Middle frontal gyrus (tissue), 1 donor: ENCODE results near the gene POFUT2.

ENCODE experiments used
- DNase-seq: peaks from one replicate; pipeline ENCODE4 v3.0.0-alpha.2; 2015; ENCODE audit warnings: low spot score; ENCODE audit errors: extremely low spot score

Gene POFUT2

DNA sequence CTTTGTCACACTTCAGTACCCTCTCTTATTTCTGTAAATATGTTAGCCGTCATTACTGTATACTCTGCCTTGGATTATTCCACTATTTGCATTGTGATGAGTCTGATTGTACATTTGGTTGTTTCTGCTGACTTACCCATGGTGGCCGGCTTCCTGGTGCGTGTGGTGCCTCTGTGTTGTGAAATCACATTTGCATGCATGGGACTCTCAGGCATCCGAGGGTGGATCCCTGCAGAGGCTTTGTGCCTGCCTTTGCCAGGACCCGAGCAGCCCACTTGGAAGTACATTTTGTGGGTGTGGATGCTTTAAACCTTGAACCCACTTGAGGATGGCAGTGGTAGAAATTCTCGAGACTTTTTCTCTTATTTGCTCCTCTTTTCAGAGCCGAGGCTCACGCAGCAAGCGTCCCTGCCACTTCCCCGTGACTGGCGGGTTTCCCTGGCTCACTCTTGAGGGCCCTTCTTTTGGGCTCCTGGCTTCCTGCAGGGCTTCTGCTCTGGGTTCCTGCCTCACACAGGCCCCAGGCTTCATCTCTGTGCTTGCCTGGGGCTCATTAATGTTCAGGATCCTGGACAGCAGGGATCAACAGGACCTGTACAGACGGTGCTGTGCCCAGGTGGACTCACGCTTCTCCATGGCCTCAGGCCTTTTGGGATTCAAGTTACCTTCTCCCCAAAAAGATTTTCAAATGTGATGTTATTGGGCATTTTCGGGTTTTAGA lies 36.6 kb downstream of the POFUT2 start:
- no peak for DNase-seq

DNA sequence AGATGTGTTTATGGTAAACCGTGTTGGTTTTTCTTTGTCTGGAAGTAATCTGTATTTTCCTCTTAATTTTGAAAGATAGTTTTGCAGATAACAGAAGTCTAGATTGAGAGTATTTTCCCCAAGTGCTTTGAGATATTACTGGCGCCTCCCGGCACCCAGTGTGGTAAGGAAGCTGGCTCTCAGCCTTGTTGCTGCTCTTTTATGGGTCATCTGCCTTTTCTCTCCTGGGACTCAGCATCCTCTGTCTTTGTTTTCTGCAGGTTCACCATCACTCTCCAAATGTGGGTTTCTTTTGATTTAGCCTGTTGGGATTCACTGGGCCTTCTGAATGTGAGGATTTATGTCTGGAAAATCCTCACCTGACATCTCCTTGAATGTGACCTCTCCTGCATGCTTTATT lies 37.4 kb downstream of the POFUT2 start:
- DNase-seq, result no peak

DNA sequence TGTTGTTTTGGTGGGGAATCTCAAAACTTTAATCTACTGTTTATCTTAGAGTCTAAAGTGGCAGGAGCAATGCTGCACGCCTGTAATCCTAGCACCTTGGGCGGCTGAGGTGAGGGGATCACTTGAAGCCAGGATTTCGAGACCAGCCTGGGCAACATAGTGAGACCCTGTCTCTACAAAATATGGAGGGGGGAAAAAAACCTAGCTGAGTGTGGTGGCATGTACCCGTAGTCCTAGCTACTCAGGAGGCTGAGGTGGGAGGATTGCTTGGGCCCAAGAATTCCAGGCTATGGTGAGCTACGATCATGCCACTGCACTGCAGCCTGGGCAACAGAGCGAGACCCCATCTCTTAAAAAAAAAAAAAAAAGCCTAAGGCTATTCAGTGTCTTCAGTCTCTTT lies 38.1 kb downstream of the POFUT2 start:
- DNase-seq, result no peak

DNA sequence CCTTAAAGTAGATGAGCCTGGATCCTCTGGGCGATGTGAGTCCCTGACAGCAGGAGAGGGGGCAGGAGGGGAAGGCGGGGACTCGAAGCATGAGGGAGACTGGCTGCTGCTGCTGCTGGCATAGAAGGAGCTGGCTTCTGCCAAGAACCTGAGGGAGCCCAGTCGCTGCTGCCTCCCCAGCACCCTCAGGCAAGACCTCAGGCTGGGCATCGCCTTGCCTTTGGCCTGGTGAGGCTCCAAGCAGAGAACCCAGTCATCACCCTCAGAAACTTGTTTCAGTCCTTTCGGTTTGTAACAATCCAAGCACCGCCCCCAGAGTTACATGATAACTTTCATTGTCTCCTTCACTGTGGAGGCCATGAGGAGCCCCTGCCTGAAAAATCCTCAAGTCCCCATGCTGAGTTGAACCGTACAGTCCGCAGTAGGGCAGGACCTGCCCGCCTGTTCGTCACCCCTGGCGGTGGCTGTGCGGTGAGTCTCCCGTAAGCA lies 38.8 kb downstream of the POFUT2 start:
- no peak for DNase-seq

DNA sequence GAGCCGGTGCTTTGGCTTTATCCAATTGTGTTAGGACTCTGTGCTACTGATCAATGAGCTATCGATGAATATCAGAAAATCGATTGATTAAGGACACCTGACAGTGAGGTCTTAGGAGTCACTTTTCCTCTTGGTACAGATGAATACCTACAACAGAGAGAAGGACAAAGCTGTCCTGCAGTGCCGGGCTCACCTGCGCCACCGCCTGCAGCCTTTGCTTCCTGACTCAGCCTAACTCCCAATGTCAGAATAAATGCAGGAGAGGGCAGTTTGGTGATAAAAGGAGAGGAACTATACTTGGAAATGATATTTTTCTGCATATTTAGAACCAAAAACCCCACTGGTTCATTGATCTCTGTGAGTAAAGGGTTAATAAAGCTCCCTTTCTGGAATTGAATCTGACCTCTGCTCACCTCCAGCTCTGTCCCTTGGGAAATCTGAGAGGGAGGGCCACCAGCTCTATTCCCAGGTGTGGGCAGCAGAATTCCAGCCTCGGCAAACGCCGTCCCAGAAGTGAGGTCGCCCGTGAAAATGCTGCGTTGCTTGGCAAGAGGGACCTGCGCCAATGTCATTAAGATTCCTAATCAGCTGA lies 39.3 kb downstream of the POFUT2 start:
- DNase-seq, result no peak

DNA sequence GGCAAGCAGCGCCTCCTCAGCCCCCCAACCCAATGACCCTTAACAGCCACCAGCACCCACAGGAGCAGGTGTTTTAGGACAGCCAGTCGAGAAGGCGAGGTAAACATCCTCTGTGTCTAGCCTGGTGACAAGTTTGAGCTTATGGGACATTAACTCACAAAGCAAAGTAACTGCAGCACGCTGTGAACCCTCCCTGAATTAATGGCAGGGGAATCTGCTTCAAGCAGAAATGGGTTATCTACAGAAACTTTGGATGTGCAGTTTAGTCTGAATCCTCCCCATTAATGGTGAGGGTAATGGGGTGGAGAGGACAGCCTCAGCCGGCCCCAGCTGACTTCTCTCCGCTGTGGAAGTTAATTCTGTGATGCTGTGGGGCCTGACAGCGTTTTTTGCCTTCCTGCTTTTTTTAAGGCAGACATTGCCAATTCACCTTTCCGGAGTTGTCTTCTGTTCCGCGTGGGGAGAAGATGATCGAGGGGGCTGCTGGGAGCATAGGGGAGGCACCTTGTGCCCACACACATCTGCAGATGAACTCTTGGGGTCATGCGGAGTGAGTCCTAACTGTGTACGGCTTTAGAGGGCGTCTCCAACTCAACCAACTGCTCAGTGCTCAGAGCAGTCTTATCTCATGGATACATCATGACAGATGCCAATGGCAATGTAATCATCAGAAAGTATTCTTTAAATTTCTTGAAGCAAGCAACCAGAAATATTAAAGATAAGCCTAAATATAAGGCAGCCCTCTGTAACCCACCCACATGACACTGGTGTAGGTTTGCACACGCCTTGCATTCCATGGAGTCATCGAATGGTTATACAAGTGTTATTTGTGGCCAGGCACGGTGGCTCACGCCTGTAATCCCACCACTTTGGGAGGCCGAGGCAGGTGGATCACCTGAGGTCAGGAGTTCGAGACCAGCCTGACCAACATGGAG lies 41.0 kb downstream of the POFUT2 start:
- DNase-seq, result no peak

DNA sequence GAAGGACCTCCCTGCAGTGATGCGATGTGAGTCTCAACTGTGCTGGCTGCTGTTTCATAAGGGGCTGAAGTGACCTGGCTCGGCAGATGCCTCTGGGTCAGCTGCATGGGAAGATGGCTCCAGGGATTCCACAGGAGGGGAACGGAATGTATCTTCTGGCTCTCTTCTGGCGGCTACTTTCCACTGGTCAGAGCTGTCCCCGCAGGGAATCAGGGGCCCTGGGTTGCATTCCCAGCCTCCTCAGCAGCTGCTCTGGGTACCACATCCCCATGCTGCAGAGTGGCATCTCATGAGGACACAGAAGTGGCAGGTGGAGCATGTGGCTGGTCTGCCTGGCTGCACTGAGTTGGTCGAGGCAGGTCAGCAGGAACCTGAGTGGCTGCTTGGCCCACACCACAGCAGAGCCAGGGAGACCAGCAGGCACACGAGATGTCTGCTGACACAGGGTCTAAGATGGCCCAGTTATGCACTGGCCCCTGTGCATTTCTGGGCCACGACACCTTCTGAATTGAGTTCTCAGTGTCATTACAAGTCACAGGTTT lies 42.8 kb downstream of the POFUT2 start:
- no peak for DNase-seq

DNA sequence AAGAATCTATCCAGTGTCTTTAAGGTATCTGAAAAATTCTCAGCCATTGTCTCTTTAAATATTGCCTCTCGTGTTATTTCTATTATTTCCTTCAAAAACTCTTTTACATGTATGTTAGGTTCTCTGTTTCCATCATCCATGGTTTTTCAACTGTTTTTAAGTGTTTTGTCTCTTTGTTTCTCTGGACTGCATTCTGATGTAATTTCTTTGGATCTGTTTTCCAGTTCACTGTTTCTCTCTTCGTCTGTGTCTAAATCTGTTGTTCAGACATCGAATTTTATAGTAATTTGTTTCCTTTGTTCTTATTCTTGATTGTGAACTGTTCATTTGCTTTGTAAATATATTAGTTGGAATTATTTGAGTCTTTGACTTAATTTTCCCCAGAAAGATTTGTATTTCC lies 44.1 kb downstream of the POFUT2 start:
- no peak for DNase-seq

DNA sequence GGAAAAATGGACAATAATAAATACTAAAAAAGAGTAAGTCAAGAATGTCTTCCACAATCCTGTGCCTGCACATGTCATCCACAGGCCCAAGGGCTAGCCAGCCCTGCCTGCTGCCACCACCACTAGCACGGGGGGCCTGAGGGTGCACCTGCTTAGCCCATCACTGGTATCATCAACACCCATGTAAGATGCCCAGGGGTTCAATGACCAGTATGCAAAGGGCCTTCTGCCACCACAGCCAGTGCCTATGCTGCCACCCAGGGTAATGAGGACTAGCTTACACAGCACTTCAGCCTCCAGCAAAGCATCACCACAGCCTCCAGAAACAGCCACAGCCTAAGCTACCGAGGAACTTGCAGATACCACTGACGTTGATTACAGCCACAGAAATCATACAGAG lies 46.3 kb downstream of the POFUT2 start:
- DNase-seq, result no peak

DNA sequence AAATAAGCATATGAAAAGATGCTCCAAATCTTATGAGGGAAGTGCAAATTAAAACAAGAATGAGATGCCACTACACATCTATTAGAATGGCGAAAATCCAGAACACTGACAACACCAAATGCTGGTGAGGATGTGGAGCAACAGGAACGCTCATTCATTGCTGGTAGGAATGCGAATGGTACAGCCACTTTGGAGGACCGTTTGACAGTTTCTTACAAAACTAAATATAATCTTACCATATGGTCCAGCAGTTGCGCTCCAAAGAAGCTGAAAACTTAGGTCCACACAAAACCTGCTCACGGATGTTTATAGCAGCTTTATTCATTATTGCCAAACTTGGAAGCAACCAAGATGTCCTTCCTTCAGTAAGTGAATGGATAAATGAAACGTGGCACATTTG lies 50.3 kb downstream of the POFUT2 start:
- no peak for DNase-seq

DNA sequence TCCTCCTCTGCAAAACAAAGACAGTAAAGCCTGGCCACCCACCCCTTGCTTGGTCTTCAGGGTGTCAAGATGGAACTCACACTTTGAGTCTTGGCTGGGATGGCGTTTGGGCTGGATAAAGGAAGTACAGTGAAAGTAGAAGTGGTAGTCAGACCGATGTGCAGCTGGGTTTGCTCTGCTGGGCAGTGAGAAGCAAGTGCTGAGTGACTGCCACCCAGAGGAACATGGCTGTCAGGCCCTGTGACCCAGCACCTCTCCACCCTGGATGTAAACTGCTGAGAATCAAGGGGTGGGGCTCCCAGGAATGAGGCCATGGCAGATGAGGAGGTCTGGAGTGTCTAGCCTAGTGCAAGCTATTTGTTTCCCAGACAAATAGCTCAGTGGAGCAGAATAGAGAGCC lies 51.2 kb downstream of the POFUT2 start:
- DNase-seq, result no peak

DNA sequence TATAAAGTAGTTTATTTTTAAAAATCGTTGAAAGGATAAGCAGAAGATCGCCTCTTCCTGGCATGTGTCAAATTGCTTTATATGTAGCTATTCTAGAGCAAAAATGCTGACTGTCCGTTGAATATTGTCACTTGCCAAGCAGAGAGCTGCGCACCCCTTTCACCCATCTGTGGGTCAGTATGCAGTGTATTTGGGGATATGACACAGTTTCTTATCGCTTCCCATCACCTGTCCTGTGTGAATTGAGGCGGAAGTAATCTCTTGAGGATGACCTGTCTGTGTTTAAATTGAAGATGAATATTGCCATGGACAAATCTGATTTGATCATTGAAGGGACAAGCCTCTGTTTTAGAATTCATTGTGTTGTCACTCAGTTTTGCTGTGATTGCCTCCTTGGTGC lies 52.2 kb downstream of the POFUT2 start:
- no peak for DNase-seq

DNA sequence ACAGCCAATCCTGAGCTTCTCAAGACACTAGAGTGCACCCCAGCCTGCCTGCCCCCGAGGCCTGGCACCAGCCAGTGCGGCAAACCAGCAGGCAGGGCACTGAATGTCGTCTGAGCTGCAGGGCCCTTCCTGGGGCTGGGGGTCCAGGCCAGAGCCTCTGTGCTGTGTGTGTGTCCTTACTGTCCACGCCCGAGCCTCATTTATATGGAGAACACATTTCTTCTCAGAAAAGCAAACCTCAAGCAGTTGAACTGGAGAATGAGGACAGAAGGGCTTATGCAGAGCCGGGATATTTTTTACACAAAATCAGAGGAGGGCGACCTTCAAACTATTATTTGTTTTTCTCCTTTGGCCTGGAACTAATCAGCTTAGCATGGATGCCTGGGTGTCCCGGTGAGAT lies 52.7 kb downstream of the POFUT2 start:
- no peak for DNase-seq

DNA sequence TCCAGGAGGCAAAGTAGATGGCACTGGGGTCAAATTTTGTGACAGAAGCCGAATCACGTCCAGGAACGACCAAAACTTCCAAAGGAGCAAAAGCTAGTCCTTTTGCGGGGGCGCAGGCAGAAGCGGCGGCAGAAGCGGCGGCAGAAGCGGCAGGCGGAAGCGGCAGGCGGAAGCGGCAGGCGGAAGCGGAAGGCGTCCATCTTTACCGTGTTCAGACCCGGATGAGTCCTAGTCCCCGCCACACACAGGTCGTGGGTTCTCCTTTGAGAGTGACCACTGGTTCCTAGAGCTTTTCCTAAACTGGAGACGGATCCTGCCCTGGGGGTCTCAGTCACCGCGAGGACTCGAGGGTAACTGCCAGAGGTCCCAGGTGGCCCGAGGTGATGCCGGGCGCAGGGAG lies 53.6 kb downstream of the POFUT2 start:
- DNase-seq, result no peak

DNA sequence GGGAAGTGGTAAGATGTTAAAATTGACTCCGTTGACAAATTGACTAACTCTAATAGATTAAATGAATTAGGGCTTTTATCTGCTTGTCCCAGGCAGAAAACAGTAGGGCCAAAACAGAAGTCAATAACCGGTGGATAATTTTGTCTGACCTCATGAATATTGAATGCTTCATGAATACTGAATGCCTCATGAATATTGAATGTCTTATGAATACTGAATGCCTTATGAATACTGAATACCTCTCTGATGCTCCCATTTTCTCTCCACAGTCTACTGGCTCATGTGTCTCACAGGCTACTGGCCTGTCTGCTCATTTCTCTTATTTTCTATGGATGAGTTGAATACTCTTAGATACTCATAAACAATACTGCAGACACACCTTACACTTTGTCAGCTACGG lies 56.0 kb downstream of the POFUT2 start:
- DNase-seq, result no peak

DNA sequence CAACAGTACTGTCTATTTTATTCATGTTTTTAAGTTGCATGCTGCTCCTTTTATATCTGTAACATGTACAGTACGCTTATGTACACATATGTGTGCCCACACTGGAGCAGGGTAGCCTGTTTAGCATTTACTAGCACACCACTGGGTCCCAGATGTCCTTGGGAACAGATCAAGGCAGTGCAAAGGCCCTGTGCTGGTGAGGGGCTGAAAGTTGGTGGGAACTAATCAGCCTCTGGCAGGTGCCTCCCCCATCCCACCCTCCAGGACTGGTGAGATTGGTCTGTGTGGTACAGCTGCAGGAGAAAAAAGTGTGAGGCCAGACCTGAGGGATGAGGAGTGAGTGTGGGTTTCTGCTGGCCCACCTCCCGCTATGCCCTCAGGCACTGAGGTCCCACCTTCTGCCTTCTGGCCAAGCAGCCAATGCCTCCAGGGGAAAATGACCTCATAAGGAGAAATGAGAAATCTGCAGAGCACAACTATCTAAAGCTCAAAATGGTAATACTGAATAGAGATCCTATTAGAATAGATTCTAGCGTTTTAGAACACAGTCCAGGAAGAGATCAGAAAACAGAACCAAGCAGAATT lies 58.9 kb downstream of the POFUT2 start:
- DNase-seq, result no peak

DNA sequence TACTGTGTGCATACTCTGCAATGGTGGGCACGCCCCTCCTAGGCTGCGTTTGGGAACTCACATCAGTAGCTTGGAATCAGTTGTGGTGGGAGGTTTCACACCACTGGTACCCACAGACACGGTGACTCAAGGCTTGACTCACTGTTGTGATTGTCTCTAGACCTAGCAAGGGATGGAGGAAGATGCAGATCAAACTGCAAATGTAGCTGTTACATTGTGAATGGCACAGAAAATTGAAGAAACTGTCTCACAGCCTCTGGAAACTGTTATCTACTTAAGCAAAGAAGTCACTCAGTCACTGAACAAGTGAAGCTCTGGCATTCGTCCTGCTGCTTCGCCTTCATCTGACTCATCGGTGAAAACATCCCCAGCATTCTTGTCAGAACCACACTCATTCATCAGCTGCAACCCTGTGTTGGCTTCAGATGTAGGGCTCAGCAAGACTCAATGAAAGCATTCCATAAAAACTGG lies 59.5 kb downstream of the POFUT2 start:
- peak; percentile 80 for DNase-seq

DNA sequence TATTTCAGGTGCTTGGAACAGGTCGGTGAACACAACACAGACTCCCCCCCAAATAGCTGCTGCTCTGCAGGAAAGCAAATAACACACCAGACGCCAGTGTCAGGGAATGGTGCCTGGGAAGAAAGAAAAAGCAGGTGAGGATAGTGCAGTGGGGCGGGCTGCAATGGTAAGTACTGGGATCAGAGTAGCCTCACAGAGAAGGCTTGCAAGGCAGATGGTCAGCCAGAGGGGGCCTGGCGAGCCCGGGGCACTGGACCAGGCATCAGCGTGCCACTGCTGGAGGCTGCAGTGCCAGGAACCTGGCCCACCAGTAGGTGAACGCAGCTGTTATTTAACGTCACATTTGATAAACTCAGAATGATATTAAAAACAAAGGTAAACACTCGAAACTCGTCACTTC lies 60.0 kb downstream of the POFUT2 start:
- DNase-seq, result no peak

DNA sequence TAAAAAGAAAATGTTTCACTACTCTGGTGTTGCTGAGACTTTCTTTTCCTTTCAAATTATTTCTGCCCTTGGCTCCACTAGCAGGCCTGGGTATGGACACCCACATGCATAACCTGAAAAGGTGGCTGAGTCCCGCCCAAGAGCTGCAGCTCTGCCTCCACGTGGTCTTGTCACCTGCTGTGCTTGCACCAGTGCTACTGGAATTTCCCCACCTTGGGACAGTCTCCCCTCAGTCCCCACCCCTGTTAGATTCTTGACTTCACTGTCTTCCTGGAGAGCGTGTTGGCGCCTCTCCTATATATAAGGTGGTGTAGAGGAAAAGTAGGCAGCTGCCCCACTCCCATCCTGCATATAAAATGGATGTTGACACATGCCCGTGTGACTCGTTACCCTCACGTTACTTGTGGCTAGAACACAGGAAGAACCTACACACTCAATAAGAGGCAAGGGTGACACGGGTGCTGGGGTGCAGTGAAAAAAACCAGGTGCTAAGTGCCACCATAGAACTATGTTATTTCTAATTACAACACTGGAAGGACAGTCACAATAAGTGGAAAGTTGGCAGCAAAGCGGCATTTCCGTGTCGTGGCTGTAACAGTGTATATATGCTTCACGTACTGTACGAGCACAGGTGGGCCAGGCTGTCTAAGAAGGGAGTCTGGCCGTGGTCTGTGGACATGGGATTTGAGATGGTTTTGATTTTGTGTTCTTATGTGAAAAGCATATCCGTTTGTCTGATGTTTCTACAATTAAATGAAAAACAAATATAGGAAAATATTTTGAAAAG lies 61.0 kb downstream of the POFUT2 start:
- no peak for DNase-seq

DNA sequence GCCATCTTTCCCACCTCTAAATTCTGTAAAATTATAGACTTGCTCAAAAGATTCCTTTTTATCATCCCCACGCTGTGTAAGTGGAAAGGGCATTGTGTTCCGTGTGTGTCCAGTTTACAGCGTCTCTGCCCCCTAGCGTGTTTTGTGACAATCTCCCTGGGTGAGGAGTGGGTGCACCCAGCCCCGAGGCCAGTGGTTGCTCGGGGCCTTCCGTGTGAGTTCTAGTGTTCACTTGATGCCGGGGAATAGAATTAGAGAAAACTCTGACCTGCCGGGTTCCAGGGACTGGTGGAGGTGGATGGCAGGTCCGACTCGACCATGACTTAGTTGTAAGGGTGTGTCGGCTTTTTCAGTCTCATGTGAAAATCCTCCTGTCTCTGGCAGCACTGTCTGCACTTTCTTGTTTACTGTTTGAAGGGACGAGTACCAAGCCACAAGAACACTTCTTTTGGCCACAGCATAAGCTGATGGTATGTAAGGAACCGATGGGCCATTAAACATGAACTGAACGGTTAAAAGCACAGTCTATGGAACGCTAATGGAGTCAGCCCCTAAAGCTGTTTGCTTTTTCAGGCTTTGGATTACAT lies 61.9 kb downstream of the POFUT2 start:
- no peak for DNase-seq
